ENCODE measurements around the gene FAR2.

- TF ChIP-seq CTCF (IDR thresholded peaks at IDR 0.05) (no peak), ZFX (IDR thresholded peaks at IDR 0.05; ENCODE audit: borderline replicate concordance) (no peak)
Measured at GRCh38 chr12:29216266-29216665, 67.2 kb downstream of the FAR2 start.
